C4-2B (cell line): ENCODE data around the gene ZSWIM5.
"Not testable (repeated sequence)": the region's sequence is repeated elsewhere in the genome, so short reads cannot be mapped to it uniquely, and the experiment has no call there.

Source experiments
- H3K27ac ChIP-seq: fragments of 450-650 bp; 2 replicates; pipeline ENCODE4 v1.5.1; 2017
- CTCF ChIP-seq: fragments of 450-650 bp; conservative IDR thresholded peaks from 2 replicates; pipeline ENCODE4 v1.5.1; 2017; ENCODE audit warnings: mild to moderate bottlenecking
- ZFX ChIP-seq: fragments of 450-650 bp; IDR thresholded peaks from 2 replicates; pipeline ENCODE4 v1.6.1; 2017

Gene ZSWIM5

GRCh38 chr1:45001011-45001481, 205.4 kb downstream of the ZSWIM5 start:
- H3K27ac ChIP-seq = no peak overlapping the region
- TF ChIP-seq ZFX = no peak
- TF ChIP-seq CTCF = no peak

GRCh38 chr1:44999232-44999631, 207.2 kb downstream of the ZSWIM5 start:
- H3K27ac ChIP-seq = no peak overlapping the region
- no peak for TF ChIP-seq ZFX
- TF ChIP-seq CTCF = no peak

GRCh38 chr1:44995467-44996238, 210.8 kb downstream of the ZSWIM5 start:
- TF ChIP-seq CTCF = no peak
- TF ChIP-seq ZFX = no peak

GRCh38 chr1:44994309-44994898, 212.0 kb downstream of the ZSWIM5 start:
- no peak for TF ChIP-seq CTCF
- TF ChIP-seq ZFX = no peak
- no peak overlapping the region for H3K27ac ChIP-seq

More at GRCh38 chr1:44995467-44996238, 210.8 kb downstream of the ZSWIM5 start:
- H3K27ac ChIP-seq = no peak overlapping the region

GRCh38 chr1:44988531-44989156, 217.8 kb downstream of the ZSWIM5 start:
- H3K27ac ChIP-seq = no peak overlapping the region
- TF ChIP-seq ZFX = no peak
- TF ChIP-seq CTCF = no peak

GRCh38 chr1:44985747-44986359, 220.6 kb downstream of the ZSWIM5 start:
- TF ChIP-seq CTCF (no peak), ZFX (no peak)
- peak overlapping the region; percentile 86 for H3K27ac ChIP-seq

- H3K27ac ChIP-seq = not testable (repeated sequence)
These were observed 229.0 kb downstream of the ZSWIM5 start for GRCh38 chr1:44977372-44977771.
